ENCODE data around the gene CD9.

Gene CD9

DNA sequence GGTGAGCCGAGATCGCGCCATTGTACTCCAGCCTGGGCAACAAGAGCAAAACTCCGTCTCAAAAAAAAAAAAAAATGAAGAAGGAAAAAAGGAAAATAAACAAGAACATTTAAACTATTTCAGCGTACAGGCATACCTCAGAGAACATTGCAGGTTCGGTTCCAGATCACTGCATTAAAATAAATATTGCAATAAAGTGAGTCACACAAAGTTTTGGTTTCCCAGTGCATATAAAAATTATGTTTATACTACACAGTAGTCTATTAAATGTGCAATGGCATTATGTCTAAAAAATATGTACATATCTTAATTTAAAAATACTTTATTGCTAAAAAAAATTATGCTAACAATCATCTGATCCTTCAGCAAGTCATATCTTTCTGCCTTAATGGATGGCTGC is 56.8 kb downstream of the CD9 start:
- TF ChIP-seq, protein P1, sequence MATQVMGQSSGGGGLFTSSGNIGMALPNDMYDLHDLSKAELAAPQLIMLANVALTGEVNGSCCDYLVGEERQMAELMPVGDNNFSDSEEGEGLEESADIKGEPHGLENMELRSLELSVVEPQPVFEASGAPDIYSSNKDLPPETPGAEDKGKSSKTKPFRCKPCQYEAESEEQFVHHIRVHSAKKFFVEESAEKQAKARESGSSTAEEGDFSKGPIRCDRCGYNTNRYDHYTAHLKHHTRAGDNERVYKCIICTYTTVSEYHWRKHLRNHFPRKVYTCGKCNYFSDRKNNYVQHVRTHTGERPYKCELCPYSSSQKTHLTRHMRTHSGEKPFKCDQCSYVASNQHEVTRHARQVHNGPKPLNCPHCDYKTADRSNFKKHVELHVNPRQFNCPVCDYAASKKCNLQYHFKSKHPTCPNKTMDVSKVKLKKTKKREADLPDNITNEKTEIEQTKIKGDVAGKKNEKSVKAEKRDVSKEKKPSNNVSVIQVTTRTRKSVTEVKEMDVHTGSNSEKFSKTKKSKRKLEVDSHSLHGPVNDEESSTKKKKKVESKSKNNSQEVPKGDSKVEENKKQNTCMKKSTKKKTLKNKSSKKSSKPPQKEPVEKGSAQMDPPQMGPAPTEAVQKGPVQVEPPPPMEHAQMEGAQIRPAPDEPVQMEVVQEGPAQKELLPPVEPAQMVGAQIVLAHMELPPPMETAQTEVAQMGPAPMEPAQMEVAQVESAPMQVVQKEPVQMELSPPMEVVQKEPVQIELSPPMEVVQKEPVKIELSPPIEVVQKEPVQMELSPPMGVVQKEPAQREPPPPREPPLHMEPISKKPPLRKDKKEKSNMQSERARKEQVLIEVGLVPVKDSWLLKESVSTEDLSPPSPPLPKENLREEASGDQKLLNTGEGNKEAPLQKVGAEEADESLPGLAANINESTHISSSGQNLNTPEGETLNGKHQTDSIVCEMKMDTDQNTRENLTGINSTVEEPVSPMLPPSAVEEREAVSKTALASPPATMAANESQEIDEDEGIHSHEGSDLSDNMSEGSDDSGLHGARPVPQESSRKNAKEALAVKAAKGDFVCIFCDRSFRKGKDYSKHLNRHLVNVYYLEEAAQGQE (IDR thresholded peaks at IDR 0.05; ENCODE audit: insufficient replicate concordance, low read depth): no peak
- TF ChIP-seq POLR2AphosphoS5 (IDR thresholded peaks at IDR 0.05; ENCODE audit: low read depth) (no peak), SPI1 (IDR thresholded peaks at IDR 0.05; ENCODE audit: borderline replicate concordance, low read depth) (no peak), GABPA (IDR thresholded peaks at IDR 0.05; ENCODE audit: low read depth) (no peak)
- TF ChIP-seq, protein P2, sequence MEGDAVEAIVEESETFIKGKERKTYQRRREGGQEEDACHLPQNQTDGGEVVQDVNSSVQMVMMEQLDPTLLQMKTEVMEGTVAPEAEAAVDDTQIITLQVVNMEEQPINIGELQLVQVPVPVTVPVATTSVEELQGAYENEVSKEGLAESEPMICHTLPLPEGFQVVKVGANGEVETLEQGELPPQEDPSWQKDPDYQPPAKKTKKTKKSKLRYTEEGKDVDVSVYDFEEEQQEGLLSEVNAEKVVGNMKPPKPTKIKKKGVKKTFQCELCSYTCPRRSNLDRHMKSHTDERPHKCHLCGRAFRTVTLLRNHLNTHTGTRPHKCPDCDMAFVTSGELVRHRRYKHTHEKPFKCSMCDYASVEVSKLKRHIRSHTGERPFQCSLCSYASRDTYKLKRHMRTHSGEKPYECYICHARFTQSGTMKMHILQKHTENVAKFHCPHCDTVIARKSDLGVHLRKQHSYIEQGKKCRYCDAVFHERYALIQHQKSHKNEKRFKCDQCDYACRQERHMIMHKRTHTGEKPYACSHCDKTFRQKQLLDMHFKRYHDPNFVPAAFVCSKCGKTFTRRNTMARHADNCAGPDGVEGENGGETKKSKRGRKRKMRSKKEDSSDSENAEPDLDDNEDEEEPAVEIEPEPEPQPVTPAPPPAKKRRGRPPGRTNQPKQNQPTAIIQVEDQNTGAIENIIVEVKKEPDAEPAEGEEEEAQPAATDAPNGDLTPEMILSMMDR (IDR thresholded peaks at IDR 0.05; ENCODE audit: insufficient read depth, low read length): no peak
- DNase-seq (ENCODE audit: low read depth in 1 of 2, low spot score in 1 of 2): no peak
- no peak overlapping the region for H3K27ac ChIP-seq (replicated peaks)
- no peak overlapping the region for H3K4me3 ChIP-seq (replicated peaks; ENCODE audit: insufficient read depth, low read length)
- H3K27me3 ChIP-seq (ENCODE audit: insufficient read depth, poor library complexity, severe bottlenecking): no peaks in the 10 kb centered on the region

DNA sequence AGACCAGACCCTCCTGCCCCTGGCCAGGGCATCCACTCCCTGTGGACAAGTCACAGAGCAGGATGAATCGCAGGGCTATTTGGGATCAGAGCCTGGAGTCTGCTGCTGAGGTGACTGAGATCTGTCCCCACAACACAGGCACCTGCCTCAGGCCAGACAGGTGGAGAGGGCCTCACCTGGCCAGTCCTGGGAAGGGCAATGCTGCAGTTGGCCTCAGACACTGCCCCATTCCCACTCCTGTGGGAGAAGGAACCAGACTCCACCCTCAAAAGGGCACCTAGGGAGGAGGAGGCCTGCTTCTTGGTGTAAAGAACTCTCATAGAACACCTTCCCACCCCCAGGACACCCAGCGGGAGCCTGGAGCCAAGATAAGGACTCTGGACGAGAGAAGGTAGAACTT is 62.0 kb downstream of the CD9 start:
- H3K4me3 ChIP-seq (replicated peaks; ENCODE audit: insufficient read depth, low read length): no peak overlapping the region
- H3K27me3 ChIP-seq (ENCODE audit: insufficient read depth, poor library complexity, severe bottlenecking): no peaks in the 10 kb centered on the region
- no peak overlapping the region for H3K27ac ChIP-seq (replicated peaks)
- TF ChIP-seq, protein P1 (IDR thresholded peaks at IDR 0.05; ENCODE audit: insufficient replicate concordance, low read depth): no peak
- no peak for TF ChIP-seq GABPA (IDR thresholded peaks at IDR 0.05; ENCODE audit: low read depth)
- TF ChIP-seq SPI1 (IDR thresholded peaks at IDR 0.05; ENCODE audit: borderline replicate concordance, low read depth): no peak
- no peak for TF ChIP-seq POLR2AphosphoS5 (IDR thresholded peaks at IDR 0.05; ENCODE audit: low read depth)
- TF ChIP-seq, protein P2 (IDR thresholded peaks at IDR 0.05; ENCODE audit: insufficient read depth, low read length): no peak
- DNase-seq (ENCODE audit: low read depth in 1 of 2, low spot score in 1 of 2): no peak

DNA sequence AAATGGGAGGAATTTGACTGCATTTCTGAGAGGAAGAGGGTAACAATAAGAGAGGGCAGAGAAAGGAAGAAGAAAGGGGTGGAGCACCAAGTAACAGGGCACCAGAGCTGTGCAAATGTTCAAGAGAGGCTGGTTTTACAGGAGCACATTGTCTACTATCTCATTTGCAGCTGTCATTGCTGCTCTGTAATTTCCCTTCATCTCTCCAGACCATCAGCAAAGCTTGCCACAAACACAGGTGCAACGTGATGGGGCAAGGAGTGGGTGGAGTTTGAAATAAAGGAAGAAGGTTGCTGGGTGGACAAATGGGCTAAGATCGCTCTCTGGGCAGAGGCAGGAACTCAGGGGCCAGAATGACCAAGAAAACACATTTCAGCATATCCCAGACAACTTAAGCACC is 62.4 kb downstream of the CD9 start:
- Histone ChIP-seq H3K4me3 (replicated peaks; ENCODE audit: insufficient read depth, low read length) (no peak overlapping the region), H3K27ac (replicated peaks) (no peak overlapping the region), H3K27me3 (ENCODE audit: insufficient read depth, poor library complexity, severe bottlenecking) (no peaks in the 10 kb centered on the region)
- DNase-seq (ENCODE audit: low read depth in 1 of 2, low spot score in 1 of 2): peak in 1 of 2 experiments; percentile 57
- TF ChIP-seq SPI1 (IDR thresholded peaks at IDR 0.05; ENCODE audit: borderline replicate concordance, low read depth) (no peak), POLR2AphosphoS5 (IDR thresholded peaks at IDR 0.05; ENCODE audit: low read depth) (peak; percentile 28; the same call in 1 of the 2 replicates)

DNA sequence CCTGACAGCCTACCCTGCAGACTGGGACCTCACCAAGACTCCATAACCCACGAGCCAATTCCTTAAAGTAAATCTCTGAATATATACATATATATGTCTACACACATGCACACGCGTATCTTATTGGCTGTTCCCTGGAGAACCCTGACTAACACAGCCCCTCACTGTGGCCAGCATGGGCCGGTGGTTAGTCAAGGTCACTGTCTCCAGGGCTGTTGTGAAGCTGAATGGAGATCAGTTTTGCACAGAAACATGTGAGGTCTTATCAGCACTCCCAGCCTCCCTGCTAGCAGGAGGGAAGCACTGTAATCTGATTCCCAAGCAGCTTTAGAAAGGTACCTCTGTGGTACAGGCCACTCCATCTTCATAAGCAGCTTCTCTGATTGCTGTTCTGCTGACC is 63.7 kb downstream of the CD9 start:
- H3K4me3 ChIP-seq (replicated peaks; ENCODE audit: insufficient read depth, low read length): no peak overlapping the region
- TF ChIP-seq POLR2AphosphoS5 (IDR thresholded peaks at IDR 0.05; ENCODE audit: low read depth): no peak
- TF ChIP-seq SPI1 (IDR thresholded peaks at IDR 0.05; ENCODE audit: borderline replicate concordance, low read depth): no peak
- TF ChIP-seq GABPA (IDR thresholded peaks at IDR 0.05; ENCODE audit: low read depth): no peak
- TF ChIP-seq, protein P2 (IDR thresholded peaks at IDR 0.05; ENCODE audit: insufficient read depth, low read length): no peak
- TF ChIP-seq, protein P1 (IDR thresholded peaks at IDR 0.05; ENCODE audit: insufficient replicate concordance, low read depth): no peak
- no peaks in the 10 kb centered on the region for H3K27me3 ChIP-seq (ENCODE audit: insufficient read depth, poor library complexity, severe bottlenecking)
- H3K27ac ChIP-seq (replicated peaks): no peak overlapping the region
- DNase-seq (ENCODE audit: low read depth in 1 of 2, low spot score in 1 of 2): no peak

Data from HL-60 (cell line).